IgD-negative memory B cell (primary cell): Measurements from ENCODE around the gene FGG. TPM values are rescaled to one million over a fixed set of nuclear protein-coding genes. Genes with fewer than 3 reads are reported as not detected.

ENCODE experiments used
- H3K27ac Mint-ChIP-seq, 3 donors: one replicate each; pipeline ENCODE4 v1.8.0; 2020 to 2022; ENCODE audit warnings: mild to moderate bottlenecking in 3 of 3, mixed read lengths in 3 of 3, moderate library complexity in 1 of 3
- H3K27me3 Mint-ChIP-seq: one replicate; pipeline ENCODE4 v1.8.0; 2021; ENCODE audit warnings: mixed read lengths
- H3K36me3 Mint-ChIP-seq: one replicate; pipeline ENCODE4 v1.8.0; 2020; ENCODE audit warnings: mild to moderate bottlenecking, mixed read lengths
- H3K4me1 Mint-ChIP-seq, 3 donors: one replicate each; pipeline ENCODE4 v1.8.0; 2020 to 2022; ENCODE audit warnings: mixed read lengths in 3 of 3, mild to moderate bottlenecking in 1 of 3
- H3K4me3 Mint-ChIP-seq, 4 donors: one replicate each; pipeline ENCODE4 v1.8.0; 2020 to 2022; ENCODE audit warnings: mild to moderate bottlenecking in 4 of 4, mixed read lengths in 4 of 4, moderate library complexity in 3 of 4
- H3K9me3 Mint-ChIP-seq, 3 donors: one replicate each; pipeline ENCODE4 v1.8.0; 2020 to 2021; ENCODE audit warnings: mixed read lengths in 3 of 3, mild to moderate bottlenecking in 1 of 3
- polyA plus RNA-seq: library from polyadenylated mRNA; unstranded; fragments of 300-500 nt; fragmentation: Illumina TruSeq; gene quantifications from one replicate; pipeline ENCODE4 v1.2.3, GENCODE V29; 2021

Gene FGG
- polyA plus RNA-seq, 1 donor from 2014 or later, result not detected

GRCh38 chr4:154585369-154586018, 27.0 kb downstream of the FGG start:
- Mint-ChIP-seq H3K27ac (no peak overlapping the region), H3K4me3 (no peak overlapping the region), H3K36me3 (no peaks in the 10 kb centered on the region), H3K4me1 (no peaks in the 10 kb centered on the region), H3K9me3 (peaks cover 0 to 2% (median 0%) of the 10 kb centered on the region in 3 donors), H3K27me3 (peaks cover 6% of the 10 kb centered on the region)

GRCh38 chr4:154584259-154584658, 28.2 kb downstream of the FGG start:
- peaks cover 4% of the 10 kb centered on the region for H3K27me3 Mint-ChIP-seq
- no peaks in the 10 kb centered on the region for H3K9me3 Mint-ChIP-seq
- no peak overlapping the region for H3K27ac Mint-ChIP-seq
- H3K4me3 Mint-ChIP-seq, result no peak overlapping the region
- no peaks in the 10 kb centered on the region for H3K36me3 Mint-ChIP-seq
- no peaks in the 10 kb centered on the region for H3K4me1 Mint-ChIP-seq

- Mint-ChIP-seq H3K4me3 (no peak overlapping the region), H3K27me3 (peaks cover 4% of the 10 kb centered on the region), H3K9me3 (no peaks in the 10 kb centered on the region), H3K27ac (no peak overlapping the region), H3K36me3 (no peaks in the 10 kb centered on the region), H3K4me1 (no peaks in the 10 kb centered on the region)
These were observed 28.8 kb downstream of the FGG start for GRCh38 chr4:154583677-154584076.

- Mint-ChIP-seq H3K36me3 (no peaks in the 10 kb centered on the region), H3K27me3 (peaks cover 4% of the 10 kb centered on the region), H3K9me3 (no peaks in the 10 kb centered on the region), H3K27ac (no peak overlapping the region), H3K4me3 (no peak overlapping the region), H3K4me1 (no peaks in the 10 kb centered on the region)
These were observed 29.2 kb downstream of the FGG start for GRCh38 chr4:154583230-154583629.

- no peak overlapping the region for H3K27ac Mint-ChIP-seq
- peaks cover 4% of the 10 kb centered on the region for H3K27me3 Mint-ChIP-seq
- no peaks in the 10 kb centered on the region for H3K9me3 Mint-ChIP-seq
- H3K4me1 Mint-ChIP-seq, result no peaks in the 10 kb centered on the region
- no peaks in the 10 kb centered on the region for H3K36me3 Mint-ChIP-seq
- no peak overlapping the region for H3K4me3 Mint-ChIP-seq
These were observed 29.7 kb downstream of the FGG start for GRCh38 chr4:154582723-154583122.

- Mint-ChIP-seq H3K27ac (no peak overlapping the region), H3K9me3 (no peaks in the 10 kb centered on the region), H3K4me3 (no peak overlapping the region), H3K27me3 (peaks cover 6% of the 10 kb centered on the region), H3K36me3 (no peaks in the 10 kb centered on the region), H3K4me1 (no peaks in the 10 kb centered on the region)
These were observed 32.5 kb downstream of the FGG start for GRCh38 chr4:154579927-154580326.

GRCh38 chr4:154578919-154579318, 33.5 kb downstream of the FGG start:
- Mint-ChIP-seq H3K36me3 (no peaks in the 10 kb centered on the region), H3K9me3 (no peaks in the 10 kb centered on the region), H3K27me3 (peaks cover 6% of the 10 kb centered on the region), H3K27ac (no peak overlapping the region), H3K4me1 (no peaks in the 10 kb centered on the region), H3K4me3 (no peak overlapping the region)

GRCh38 chr4:154577324-154577723, 35.1 kb downstream of the FGG start:
- Mint-ChIP-seq H3K9me3 (no peaks in the 10 kb centered on the region), H3K4me1 (no peaks in the 10 kb centered on the region), H3K4me3 (no peak overlapping the region), H3K36me3 (no peaks in the 10 kb centered on the region), H3K27ac (no peak overlapping the region), H3K27me3 (peaks cover 7% of the 10 kb centered on the region)

- H3K27ac Mint-ChIP-seq, result no peak overlapping the region
These were observed 38.1 kb downstream of the FGG start for GRCh38 chr4:154574311-154574710.

GRCh38 chr4:154573190-154573870, 39.1 kb downstream of the FGG start:
- H3K9me3 Mint-ChIP-seq, result no peaks in the 10 kb centered on the region
- no peak overlapping the region for H3K4me3 Mint-ChIP-seq
- H3K27ac Mint-ChIP-seq, result no peak overlapping the region
- H3K4me1 Mint-ChIP-seq, result no peaks in the 10 kb centered on the region
- peaks cover 7% of the 10 kb centered on the region for H3K27me3 Mint-ChIP-seq
- H3K36me3 Mint-ChIP-seq, result no peaks in the 10 kb centered on the region

More at GRCh38 chr4:154574311-154574710, 38.1 kb downstream of the FGG start:
- no peaks in the 10 kb centered on the region for H3K4me1 Mint-ChIP-seq
- H3K27me3 Mint-ChIP-seq, result peaks cover 7% of the 10 kb centered on the region
- no peaks in the 10 kb centered on the region for H3K36me3 Mint-ChIP-seq
- H3K4me3 Mint-ChIP-seq, result no peak overlapping the region
- no peaks in the 10 kb centered on the region for H3K9me3 Mint-ChIP-seq

GRCh38 chr4:154569584-154569983, 42.9 kb downstream of the FGG start:
- H3K27me3 Mint-ChIP-seq, result peaks cover 1% of the 10 kb centered on the region
- H3K27ac Mint-ChIP-seq, result no peak overlapping the region
- H3K4me3 Mint-ChIP-seq, result no peak overlapping the region
- no peaks in the 10 kb centered on the region for H3K4me1 Mint-ChIP-seq
- H3K36me3 Mint-ChIP-seq, result no peaks in the 10 kb centered on the region
- no peaks in the 10 kb centered on the region for H3K9me3 Mint-ChIP-seq

- H3K36me3 Mint-ChIP-seq, result no peaks in the 10 kb centered on the region
These were observed 43.4 kb downstream of the FGG start for GRCh38 chr4:154569028-154569427.

GRCh38 chr4:154566639-154567204, 45.7 kb downstream of the FGG start:
- peak overlapping the region in 1 of 4 donors; percentile 23 for H3K4me3 Mint-ChIP-seq
- no peaks in the 10 kb centered on the region for H3K9me3 Mint-ChIP-seq
- H3K27me3 Mint-ChIP-seq, result no peaks in the 10 kb centered on the region
- no peaks in the 10 kb centered on the region for H3K36me3 Mint-ChIP-seq
- H3K27ac Mint-ChIP-seq, result no peak overlapping the region
- H3K4me1 Mint-ChIP-seq, result no peaks in the 10 kb centered on the region

More at GRCh38 chr4:154569028-154569427, 43.4 kb downstream of the FGG start:
- H3K9me3 Mint-ChIP-seq, result no peaks in the 10 kb centered on the region
- H3K27me3 Mint-ChIP-seq, result peaks cover 1% of the 10 kb centered on the region
- no peak overlapping the region for H3K4me3 Mint-ChIP-seq
- no peaks in the 10 kb centered on the region for H3K4me1 Mint-ChIP-seq
- no peak overlapping the region for H3K27ac Mint-ChIP-seq

- H3K27ac Mint-ChIP-seq, result no peak overlapping the region
- no peaks in the 10 kb centered on the region for H3K27me3 Mint-ChIP-seq
- no peaks in the 10 kb centered on the region for H3K9me3 Mint-ChIP-seq
These were observed 46.8 kb downstream of the FGG start for GRCh38 chr4:154565704-154566103.

GRCh38 chr4:154564311-154564710, 48.1 kb downstream of the FGG start:
- no peaks in the 10 kb centered on the region for H3K27me3 Mint-ChIP-seq
- H3K27ac Mint-ChIP-seq, result no peak overlapping the region
- H3K36me3 Mint-ChIP-seq, result no peaks in the 10 kb centered on the region
- H3K9me3 Mint-ChIP-seq, result no peaks in the 10 kb centered on the region
- no peak overlapping the region for H3K4me3 Mint-ChIP-seq
- H3K4me1 Mint-ChIP-seq, result peaks cover 0 to 3% (median 0%) of the 10 kb centered on the region in 3 donors

More at GRCh38 chr4:154565704-154566103, 46.8 kb downstream of the FGG start:
- Mint-ChIP-seq H3K4me1 (no peaks in the 10 kb centered on the region), H3K36me3 (no peaks in the 10 kb centered on the region), H3K4me3 (no peak overlapping the region)
